Liver (tissue), 9 donors: ENCODE data around the gene KCNJ4. TPM values are rescaled to one million over a fixed set of nuclear protein-coding genes. Genes with fewer than 3 reads are reported as not detected.
A peak's percentile ranks its signal among the peaks of the same experiment; 100 is the strongest.

Experiments used
- DNase-seq: peaks from one replicate; pipeline ENCODE4 v3.0.0-alpha.2; 2017; ENCODE audit warnings: low spot score
- H3K27ac ChIP-seq, 2 donors: one replicate each; pipeline ENCODE4 v1.7.0; 2013; ENCODE audit warnings: inconsistent platforms in 2 of 2, low read length in 2 of 2, control low read depth in 1 of 2, low read depth in 1 of 2, mild to moderate bottlenecking in 1 of 2
- H3K27me3 ChIP-seq, 4 donors: one replicate each; pipeline versions ENCODE4 v1.6.1 to v1.7.0; 2013; ENCODE audit warnings: low read length in 3 of 4, inconsistent platforms in 1 of 4, mild to moderate bottlenecking in 1 of 4, moderate library complexity in 1 of 4; ENCODE audit not compliant: control insufficient read depth in 4 of 4, insufficient read depth in 4 of 4
- H3K36me3 ChIP-seq, 4 donors: one replicate each; pipeline versions ENCODE4 v1.6.1 to v1.7.0; 2013; ENCODE audit warnings: low read length in 3 of 4, mild to moderate bottlenecking in 3 of 4, low read depth in 1 of 4, moderate library complexity in 1 of 4; ENCODE audit not compliant: control insufficient read depth in 4 of 4, insufficient read depth in 3 of 4
- H3K4me1 ChIP-seq, 4 donors: one replicate each; pipeline versions ENCODE4 v1.6.1 to v1.7.0; 2013; ENCODE audit warnings: low read length in 3 of 4, mild to moderate bottlenecking in 3 of 4, moderate library complexity in 1 of 4; ENCODE audit not compliant: control insufficient read depth in 4 of 4, insufficient read depth in 4 of 4
- H3K4me3 ChIP-seq, 3 donors: one replicate each; pipeline versions ENCODE4 v1.6.1 to v1.7.0; 2013; ENCODE audit warnings: low read length in 3 of 3, control low read depth in 1 of 3, low read depth in 1 of 3, mild to moderate bottlenecking in 1 of 3
- H3K9ac ChIP-seq, 2 donors: one replicate each; pipeline ENCODE4 v1.7.0; 2013; ENCODE audit warnings: low read length in 2 of 2, mild to moderate bottlenecking in 2 of 2, moderate library complexity in 2 of 2, control low read depth in 1 of 2, low read depth in 1 of 2
- H3K9me3 ChIP-seq, 4 donors: one replicate each; pipeline versions ENCODE4 v1.6.1 to v1.7.0; 2013; ENCODE audit warnings: low read length in 3 of 4; ENCODE audit not compliant: control insufficient read depth in 4 of 4
- EGR1 ChIP-seq, 2 donors: IDR thresholded peaks; 2 replicates each; pipeline ENCODE4 v1.6.1; 2016 to 2018; ENCODE audit warnings: antibody characterized with exemption in 2 of 2, low read depth in 2 of 2
- FOXA1 ChIP-seq: IDR thresholded peaks from 2 replicates; pipeline ENCODE4 v1.6.1; 2016; ENCODE audit warnings: antibody characterized with exemption
- FOXA2 ChIP-seq: IDR thresholded peaks from 2 replicates; pipeline ENCODE4 v1.6.1; 2016; ENCODE audit warnings: antibody characterized with exemption
- GABPA ChIP-seq, 2 donors: IDR thresholded peaks in 1 of 2; conservative IDR thresholded peaks in 1 of 2; 2 replicates each; pipeline ENCODE4 v1.6.1; 2016; ENCODE audit warnings: antibody characterized with exemption in 2 of 2, mild to moderate bottlenecking in 1 of 2, moderate library complexity in 1 of 2
- HNF4A ChIP-seq, 2 donors: conservative IDR thresholded peaks; 2 replicates each; pipeline ENCODE4 v1.6.1; 2016; ENCODE audit warnings: antibody characterized with exemption in 2 of 2, mild to moderate bottlenecking in 2 of 2
- HNF4G ChIP-seq: IDR thresholded peaks from 2 replicates; pipeline ENCODE4 v1.6.1; 2016; ENCODE audit warnings: antibody characterized with exemption
- JUND ChIP-seq, 2 donors: IDR thresholded peaks; 2 replicates each; pipeline ENCODE4 v1.6.1; 2016; ENCODE audit warnings: antibody characterized with exemption in 2 of 2
- NR2F2 ChIP-seq: IDR thresholded peaks from 2 replicates; pipeline ENCODE4 v1.6.1; 2016; ENCODE audit warnings: antibody characterized with exemption
- RAD21 ChIP-seq, 2 donors: IDR thresholded peaks; 2 replicates each; pipeline ENCODE4 v1.6.1; 2016; ENCODE audit warnings: antibody characterized with exemption in 2 of 2, mild to moderate bottlenecking in 2 of 2
- RXRA ChIP-seq, 2 donors: IDR thresholded peaks; 2 replicates each; pipeline ENCODE4 v1.6.1; 2017 to 2018; ENCODE audit warnings: antibody characterized with exemption in 2 of 2, mild to moderate bottlenecking in 1 of 2
- SP1 ChIP-seq: IDR thresholded peaks from 2 replicates; pipeline ENCODE4 v1.6.1; 2018; ENCODE audit warnings: antibody characterized with exemption, mild to moderate bottlenecking
- TAF1 ChIP-seq: conservative IDR thresholded peaks from 2 replicates; pipeline ENCODE4 v1.6.1; 2016; ENCODE audit warnings: antibody characterized with exemption, mild to moderate bottlenecking
- YY1 ChIP-seq: IDR thresholded peaks from 2 replicates; pipeline ENCODE4 v1.6.1; 2016; ENCODE audit warnings: antibody characterized with exemption, mild to moderate bottlenecking
- WGBS: extraction: QIAGEN DNeasy Blood & Tissue Kit; methylation state at CpG from one replicate; pipeline ENCODE4 v1.1.7; 2013; 5-methylcytosine and 5-hydroxymethylcytosine counted together
- polyA plus RNA-seq, 2 donors: library from polyadenylated mRNA; stranded (reverse) in 1 of 2; unstranded in 1 of 2; fragments of 200-250 nt in 1 of 2; fragments of >200 nt in 1 of 2; fragmentation: Nextera tagmentation in 1 of 2; extraction: Ambion mirVana in 1 of 2; gene quantifications; one replicate each; pipeline versions ENCODE4 v1.2.1 to v1.2.3, GENCODE V29; 2013 to 2015
- total RNA-seq, 2 donors: library from RNA; depleted of rRNA; stranded (reverse); fragments of >200 nt; gene quantifications; one replicate each; pipeline ENCODE4 v1.2.3, GENCODE V29; 2014
- TF ChIP-seq, protein P1 (sequence below): fragments of 150-350 bp; IDR thresholded peaks from 2 replicates; pipeline ENCODE4 v1.5.1; 2017; ENCODE audit warnings: improper control_type of control experiment, low read depth, low read length; ENCODE audit not compliant: missing input control
- TF ChIP-seq, protein P2 (sequence below): IDR thresholded peaks from 2 replicates; pipeline ENCODE4 v1.6.1; 2016; ENCODE audit warnings: antibody characterized with exemption
- TF ChIP-seq, protein P3 (sequence below): IDR thresholded peaks from 2 replicates; pipeline ENCODE4 v1.6.1; 2016; ENCODE audit warnings: antibody characterized with exemption, mild to moderate bottlenecking
- TF ChIP-seq, protein P4 (sequence below): IDR thresholded peaks from 2 replicates; pipeline ENCODE4 v1.6.1; 2016; ENCODE audit warnings: antibody characterized with exemption
- TF ChIP-seq, protein P5 (sequence below): IDR thresholded peaks from 2 replicates; pipeline ENCODE4 v1.6.1; 2016; ENCODE audit warnings: antibody characterized with exemption
- donor health status: healthy.
- donor health status: healthy.
- donor health status: healthy.
- donor health status: healthy.
- donor health status: healthy.

The KCNJ4 gene
- total and polyA plus RNA-seq, 4 donors: 0.05 TPM; not detected in 3

DNA sequence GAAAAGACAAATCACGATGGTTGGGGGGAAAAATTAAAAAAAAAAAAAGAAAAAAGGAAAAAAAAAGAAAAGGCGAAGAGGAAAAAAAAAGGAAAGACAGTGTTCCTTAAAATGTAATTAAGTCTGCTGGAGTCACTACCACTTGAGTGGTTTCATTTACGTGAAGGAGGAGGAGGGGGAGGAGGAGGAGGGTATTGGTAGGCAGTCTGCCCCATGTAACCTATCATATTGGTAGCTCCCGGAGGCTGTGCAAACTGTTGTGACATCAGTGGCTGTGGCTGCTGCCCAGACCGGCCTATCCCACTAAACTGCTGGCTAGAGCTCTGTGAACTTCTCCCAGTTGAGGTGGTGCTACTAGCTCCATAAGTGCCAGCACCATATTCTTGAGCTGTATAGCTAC is 30.8 kb upstream of the KCNJ4 start:
- TF ChIP-seq RAD21 (IDR thresholded peaks at IDR 0.05): peak in 1 of 2 donors; percentile 8
- TF ChIP-seq, protein P1, sequence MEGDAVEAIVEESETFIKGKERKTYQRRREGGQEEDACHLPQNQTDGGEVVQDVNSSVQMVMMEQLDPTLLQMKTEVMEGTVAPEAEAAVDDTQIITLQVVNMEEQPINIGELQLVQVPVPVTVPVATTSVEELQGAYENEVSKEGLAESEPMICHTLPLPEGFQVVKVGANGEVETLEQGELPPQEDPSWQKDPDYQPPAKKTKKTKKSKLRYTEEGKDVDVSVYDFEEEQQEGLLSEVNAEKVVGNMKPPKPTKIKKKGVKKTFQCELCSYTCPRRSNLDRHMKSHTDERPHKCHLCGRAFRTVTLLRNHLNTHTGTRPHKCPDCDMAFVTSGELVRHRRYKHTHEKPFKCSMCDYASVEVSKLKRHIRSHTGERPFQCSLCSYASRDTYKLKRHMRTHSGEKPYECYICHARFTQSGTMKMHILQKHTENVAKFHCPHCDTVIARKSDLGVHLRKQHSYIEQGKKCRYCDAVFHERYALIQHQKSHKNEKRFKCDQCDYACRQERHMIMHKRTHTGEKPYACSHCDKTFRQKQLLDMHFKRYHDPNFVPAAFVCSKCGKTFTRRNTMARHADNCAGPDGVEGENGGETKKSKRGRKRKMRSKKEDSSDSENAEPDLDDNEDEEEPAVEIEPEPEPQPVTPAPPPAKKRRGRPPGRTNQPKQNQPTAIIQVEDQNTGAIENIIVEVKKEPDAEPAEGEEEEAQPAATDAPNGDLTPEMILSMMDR: no peak
- DNase-seq: no peak
- Histone ChIP-seq H3K27ac (no peak overlapping the region), H3K36me3 (peaks cover 30 to 87% (median 80%) of the 10 kb centered on the region in 4 donors), H3K4me1 (peaks cover 2 to 3% (median 2%) of the 10 kb centered on the region in 4 donors), H3K9me3 (no peaks in the 10 kb centered on the region), H3K9ac (no peak overlapping the region), H3K27me3 (no peaks in the 10 kb centered on the region), H3K4me3 (no peak overlapping the region)
- WGBS: 55% methylated on average over 5 of the region's 5 CpGs

DNA sequence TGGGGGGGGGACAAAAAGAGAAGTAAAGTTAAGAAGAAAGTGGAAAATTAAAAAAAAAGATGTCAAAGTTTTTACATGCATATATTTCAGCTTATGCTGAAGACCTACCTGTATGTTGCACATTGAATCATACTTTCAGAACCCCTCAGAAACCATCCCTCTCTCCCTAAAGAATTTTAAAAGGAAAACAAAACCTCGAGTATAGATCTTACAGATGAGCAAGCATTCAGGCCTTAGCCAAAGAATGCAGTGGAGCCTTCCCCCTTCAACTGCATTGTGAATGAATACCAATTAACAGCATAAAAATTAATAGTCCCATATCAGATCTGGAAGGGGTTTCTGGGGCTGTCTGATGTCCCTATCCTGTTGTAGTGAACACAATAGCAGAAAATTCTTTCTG is 29.2 kb upstream of the KCNJ4 start:
- Histone ChIP-seq H3K36me3 (peaks cover 22 to 75% (median 67%) of the 10 kb centered on the region in 4 donors), H3K4me1 (no peaks in the 10 kb centered on the region), H3K27ac (no peak overlapping the region), H3K9ac (no peak overlapping the region), H3K4me3 (no peak overlapping the region), H3K27me3 (no peaks in the 10 kb centered on the region), H3K9me3 (no peaks in the 10 kb centered on the region)
- TF ChIP-seq TAF1 (no peak), SP1 (no peak), YY1 (no peak), NR2F2 (no peak), GABPA (IDR thresholded peaks at IDR 0.05 in 1 of 2, conservative IDR thresholded peaks at IDR 0.05 in 1 of 2) (no peak), FOXA1 (no peak), RAD21 (IDR thresholded peaks at IDR 0.05) (no peak), FOXA2 (no peak), HNF4A (conservative IDR thresholded peaks at IDR 0.05) (no peak), EGR1 (IDR thresholded peaks at IDR 0.05; ENCODE audit: low read depth in 2 of 2) (no peak), JUND (IDR thresholded peaks at IDR 0.05) (no peak), RXRA (IDR thresholded peaks at IDR 0.05) (no peak), HNF4G (no peak)
- TF ChIP-seq, protein P2, sequence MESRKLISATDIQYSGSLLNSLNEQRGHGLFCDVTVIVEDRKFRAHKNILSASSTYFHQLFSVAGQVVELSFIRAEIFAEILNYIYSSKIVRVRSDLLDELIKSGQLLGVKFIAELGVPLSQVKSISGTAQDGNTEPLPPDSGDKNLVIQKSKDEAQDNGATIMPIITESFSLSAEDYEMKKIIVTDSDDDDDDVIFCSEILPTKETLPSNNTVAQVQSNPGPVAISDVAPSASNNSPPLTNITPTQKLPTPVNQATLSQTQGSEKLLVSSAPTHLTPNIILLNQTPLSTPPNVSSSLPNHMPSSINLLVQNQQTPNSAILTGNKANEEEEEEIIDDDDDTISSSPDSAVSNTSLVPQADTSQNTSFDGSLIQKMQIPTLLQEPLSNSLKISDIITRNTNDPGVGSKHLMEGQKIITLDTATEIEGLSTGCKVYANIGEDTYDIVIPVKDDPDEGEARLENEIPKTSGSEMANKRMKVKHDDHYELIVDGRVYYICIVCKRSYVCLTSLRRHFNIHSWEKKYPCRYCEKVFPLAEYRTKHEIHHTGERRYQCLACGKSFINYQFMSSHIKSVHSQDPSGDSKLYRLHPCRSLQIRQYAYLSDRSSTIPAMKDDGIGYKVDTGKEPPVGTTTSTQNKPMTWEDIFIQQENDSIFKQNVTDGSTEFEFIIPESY: no peak
- TF ChIP-seq, protein P1: no peak
- TF ChIP-seq, protein P3, sequence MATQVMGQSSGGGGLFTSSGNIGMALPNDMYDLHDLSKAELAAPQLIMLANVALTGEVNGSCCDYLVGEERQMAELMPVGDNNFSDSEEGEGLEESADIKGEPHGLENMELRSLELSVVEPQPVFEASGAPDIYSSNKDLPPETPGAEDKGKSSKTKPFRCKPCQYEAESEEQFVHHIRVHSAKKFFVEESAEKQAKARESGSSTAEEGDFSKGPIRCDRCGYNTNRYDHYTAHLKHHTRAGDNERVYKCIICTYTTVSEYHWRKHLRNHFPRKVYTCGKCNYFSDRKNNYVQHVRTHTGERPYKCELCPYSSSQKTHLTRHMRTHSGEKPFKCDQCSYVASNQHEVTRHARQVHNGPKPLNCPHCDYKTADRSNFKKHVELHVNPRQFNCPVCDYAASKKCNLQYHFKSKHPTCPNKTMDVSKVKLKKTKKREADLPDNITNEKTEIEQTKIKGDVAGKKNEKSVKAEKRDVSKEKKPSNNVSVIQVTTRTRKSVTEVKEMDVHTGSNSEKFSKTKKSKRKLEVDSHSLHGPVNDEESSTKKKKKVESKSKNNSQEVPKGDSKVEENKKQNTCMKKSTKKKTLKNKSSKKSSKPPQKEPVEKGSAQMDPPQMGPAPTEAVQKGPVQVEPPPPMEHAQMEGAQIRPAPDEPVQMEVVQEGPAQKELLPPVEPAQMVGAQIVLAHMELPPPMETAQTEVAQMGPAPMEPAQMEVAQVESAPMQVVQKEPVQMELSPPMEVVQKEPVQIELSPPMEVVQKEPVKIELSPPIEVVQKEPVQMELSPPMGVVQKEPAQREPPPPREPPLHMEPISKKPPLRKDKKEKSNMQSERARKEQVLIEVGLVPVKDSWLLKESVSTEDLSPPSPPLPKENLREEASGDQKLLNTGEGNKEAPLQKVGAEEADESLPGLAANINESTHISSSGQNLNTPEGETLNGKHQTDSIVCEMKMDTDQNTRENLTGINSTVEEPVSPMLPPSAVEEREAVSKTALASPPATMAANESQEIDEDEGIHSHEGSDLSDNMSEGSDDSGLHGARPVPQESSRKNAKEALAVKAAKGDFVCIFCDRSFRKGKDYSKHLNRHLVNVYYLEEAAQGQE: no peak
- TF ChIP-seq, protein P4, sequence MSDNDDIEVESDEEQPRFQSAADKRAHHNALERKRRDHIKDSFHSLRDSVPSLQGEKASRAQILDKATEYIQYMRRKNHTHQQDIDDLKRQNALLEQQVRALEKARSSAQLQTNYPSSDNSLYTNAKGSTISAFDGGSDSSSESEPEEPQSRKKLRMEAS: no peak
- TF ChIP-seq, protein P5, sequence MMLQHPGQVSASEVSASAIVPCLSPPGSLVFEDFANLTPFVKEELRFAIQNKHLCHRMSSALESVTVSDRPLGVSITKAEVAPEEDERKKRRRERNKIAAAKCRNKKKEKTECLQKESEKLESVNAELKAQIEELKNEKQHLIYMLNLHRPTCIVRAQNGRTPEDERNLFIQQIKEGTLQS: no peak
- no peak for DNase-seq
- 85% methylated on average over 1 of the region's 1 CpG for WGBS
